Endodermal cell (in vitro differentiated cells): ENCODE data around the gene ZSWIM6. TPM values are rescaled to one million over a fixed set of nuclear protein-coding genes. Genes with fewer than 3 reads are reported as not detected.

ENCODE experiments used
- DNase-seq: peaks from one replicate; pipeline ENCODE4 v3.0.0-alpha.2; 2017
- H3K27ac ChIP-seq: 2 replicates; pipeline ENCODE4 v1.5.1; 2013; ENCODE audit warnings: mild to moderate bottlenecking, low read depth, low read length, moderate library complexity
- H3K27me3 ChIP-seq: 2 replicates; pipeline ENCODE4 v1.6.1; 2013; ENCODE audit warnings: mild to moderate bottlenecking, low read length, moderate library complexity; ENCODE audit not compliant: insufficient read depth, control insufficient read depth, poor library complexity, severe bottlenecking
- H3K36me3 ChIP-seq: 2 replicates; pipeline ENCODE4 v1.7.0; 2013; ENCODE audit warnings: mild to moderate bottlenecking, low read length, moderate library complexity; ENCODE audit not compliant: control insufficient read depth, insufficient read depth
- H3K4me1 ChIP-seq: one replicate; pipeline ENCODE4 v1.7.0; 2013; ENCODE audit warnings: low read length; ENCODE audit not compliant: control insufficient read depth, insufficient read depth
- H3K4me3 ChIP-seq: 2 replicates; pipeline ENCODE4 v1.5.1; 2013; ENCODE audit warnings: mild to moderate bottlenecking, low read length, moderate library complexity
- H3K9ac ChIP-seq: 2 replicates; pipeline ENCODE4 v1.6.1; 2013; ENCODE audit warnings: mild to moderate bottlenecking, low read length, moderate library complexity; ENCODE audit not compliant: poor library complexity, severe bottlenecking; ENCODE audit errors: extremely low read depth
- H3K9me3 ChIP-seq: 2 replicates; pipeline ENCODE4 v1.6.1; 2013; ENCODE audit warnings: mild to moderate bottlenecking, low read length, moderate library complexity; ENCODE audit not compliant: control insufficient read depth
- H3K27ac Mint-ChIP-seq: 2 replicates; pipeline ENCODE4 v1.8.0; 2020; ENCODE audit warnings: mixed read lengths
- H3K27me3 Mint-ChIP-seq: 2 replicates; pipeline ENCODE4 v1.8.0; 2021; ENCODE audit warnings: mild to moderate bottlenecking, mixed read lengths; ENCODE audit not compliant: insufficient read depth
- H3K36me3 Mint-ChIP-seq: 2 replicates; pipeline ENCODE4 v1.8.0; 2020; ENCODE audit warnings: low read depth, mixed read lengths
- H3K4me1 Mint-ChIP-seq: 2 replicates; pipeline ENCODE4 v1.8.0; 2020; ENCODE audit warnings: mixed read lengths
- H3K4me3 Mint-ChIP-seq: 2 replicates; pipeline ENCODE4 v1.8.0; 2020; ENCODE audit warnings: mild to moderate bottlenecking, moderate library complexity, mixed read lengths
- H3K9me3 Mint-ChIP-seq: 2 replicates; pipeline ENCODE4 v1.8.0; 2020; ENCODE audit warnings: mild to moderate bottlenecking, mixed read lengths
- CTCF ChIP-seq: fragments of 200-600 bp; sonication (generic); conservative IDR thresholded peaks from 2 replicates; pipeline ENCODE4 v1.5.0; 2021; ENCODE audit warnings: antibody characterized with exemption, mild to moderate bottlenecking
- WGBS, 2 experiments: methylation state at CpG; one replicate each; pipeline versions ENCODE4 v1.1.5 to v1.1.7; 2013; ENCODE audit warnings: missing lambda C conversion rate in 2 of 2, mixed read lengths in 1 of 2; ENCODE audit not compliant: insufficient coverage in 1 of 2, insufficient read length in 1 of 2; 5-methylcytosine and 5-hydroxymethylcytosine counted together
- total RNA-seq, 2 donors: library from RNA; stranded (reverse); fragmentation: NEBNext Ultra II Directional in 1 of 2; extraction: Animal tissue kit (Norgen Biotek cat#: 25700) in 1 of 2; gene quantifications; 2 replicates in 1 of 2; 3 replicates in 1 of 2; pipeline ENCODE4 v1.2.1, GENCODE V29; 2021

Gene ZSWIM6
- total RNA-seq, 2 donors from 2014 or later: 18.1 to 18.8 TPM

GRCh38 chr5:61535828-61536227 is 203.8 kb downstream of the ZSWIM6 start:
- Histone ChIP-seq H3K36me3 (peaks cover 88% of the 10 kb centered on the region), H3K27ac (no peak overlapping the region), H3K9ac (no peak overlapping the region), H3K4me3 (no peak overlapping the region), H3K27me3 (no peaks in the 10 kb centered on the region), H3K9me3 (peaks cover 13% of the 10 kb centered on the region), H3K4me1 (no peaks in the 10 kb centered on the region)
- no peak for DNase-seq
- TF ChIP-seq CTCF: no peak
- Mint-ChIP-seq H3K27ac (no peak overlapping the region), H3K4me3 (no peak overlapping the region), H3K4me1 (no peaks in the 10 kb centered on the region), H3K9me3 (peaks cover 4% of the 10 kb centered on the region), H3K27me3 (no peaks in the 10 kb centered on the region), H3K36me3 (peaks cover 63% of the 10 kb centered on the region)
- 92 to 95% methylated on average over 4 to 7 of the region's 7 CpGs for WGBS, 2 experiments

GRCh38 chr5:61536922-61537321 is 204.9 kb downstream of the ZSWIM6 start:
- H3K4me1 Mint-ChIP-seq: no peaks in the 10 kb centered on the region
- TF ChIP-seq CTCF: no peak
- H3K9me3 Mint-ChIP-seq: peaks cover 10% of the 10 kb centered on the region
- DNase-seq: no peak
- Histone ChIP-seq H3K4me3 (no peak overlapping the region), H3K9ac (no peak overlapping the region), H3K9me3 (peaks cover 24% of the 10 kb centered on the region), H3K36me3 (peaks cover 90% of the 10 kb centered on the region), H3K27ac (no peak overlapping the region), H3K4me1 (no peaks in the 10 kb centered on the region), H3K27me3 (no peaks in the 10 kb centered on the region)
- no peak overlapping the region for H3K27ac Mint-ChIP-seq
- no peaks in the 10 kb centered on the region for H3K27me3 Mint-ChIP-seq
- 100% methylated on average over 1 of the region's 1 CpG; no CpG with 5 or more reads in 1 of the 2 experiments for whole genome bisulfite sequencing, 2 experiments
- no peak overlapping the region for H3K4me3 Mint-ChIP-seq
- peaks cover 65% of the 10 kb centered on the region for H3K36me3 Mint-ChIP-seq

GRCh38 chr5:61538722-61539501 is 206.9 kb downstream of the ZSWIM6 start:
- WGBS, 2 experiments: 80 to 92% methylated on average over 3 to 5 of the region's 5 CpGs
- H3K4me1 Mint-ChIP-seq: no peaks in the 10 kb centered on the region
- H3K27ac Mint-ChIP-seq: no peak overlapping the region
- H3K9me3 Mint-ChIP-seq: peaks cover 21% of the 10 kb centered on the region
- Histone ChIP-seq H3K9ac (no peak overlapping the region), H3K27me3 (no peaks in the 10 kb centered on the region), H3K4me1 (no peaks in the 10 kb centered on the region), H3K27ac (no peak overlapping the region), H3K9me3 (peaks cover 30% of the 10 kb centered on the region), H3K4me3 (no peak overlapping the region), H3K36me3 (peaks cover 94% of the 10 kb centered on the region)
- H3K27me3 Mint-ChIP-seq: no peaks in the 10 kb centered on the region
- peaks cover 69% of the 10 kb centered on the region for H3K36me3 Mint-ChIP-seq
- no peak for TF ChIP-seq CTCF
- no peak overlapping the region for H3K4me3 Mint-ChIP-seq
- DNase-seq: no peak
